Heart right ventricle (tissue), 16 donors: Measurements from ENCODE around the gene WDFY1. TPM values are rescaled to one million over a fixed set of nuclear protein-coding genes. Genes with fewer than 3 reads are reported as not detected.

ENCODE experiments used
- ATAC-seq, 8 donors: fragments of 200-7000 bp; cut with Tn5 transposase; one replicate each; pipeline ENCODE4 v1.9.1; 2020; ENCODE audit warnings: mild to moderate bottlenecking in 8 of 8, moderate library complexity in 8 of 8, moderate number of reproducible peaks in 1 of 8
- DNase-seq, 2 donors: peaks; one replicate each; pipeline ENCODE4 v3.0.0-alpha.2; 2020
- H3K27ac ChIP-seq, 10 donors: fragments of 200-600 bp; sonication (generic) in 2 of 10; one replicate each; pipeline versions ENCODE4 v1.5.0 to v1.8.0; 2020 to 2022; ENCODE audit warnings: mild to moderate bottlenecking in 3 of 10
- H3K27me3 ChIP-seq, 7 donors: fragments of 200-600 bp; one replicate each; pipeline ENCODE4 v1.8.0; 2021 to 2022; ENCODE audit warnings: mild to moderate bottlenecking in 2 of 7
- H3K36me3 ChIP-seq, 9 donors: fragments of 200-600 bp; sonication (generic) in 1 of 9; one replicate each; pipeline versions ENCODE4 v1.5.0 to v1.8.0; 2020 to 2022; ENCODE audit warnings: mild to moderate bottlenecking in 2 of 9
- H3K4me1 ChIP-seq, 9 donors: fragments of 200-600 bp; sonication (generic) in 1 of 9; one replicate each; pipeline versions ENCODE4 v1.5.0 to v1.8.0; 2020 to 2022; ENCODE audit warnings: mild to moderate bottlenecking in 4 of 9
- H3K4me3 ChIP-seq, 10 donors: fragments of 200-600 bp; sonication (generic) in 2 of 10; one replicate each; pipeline versions ENCODE4 v1.5.0 to v1.8.0; 2020 to 2022; ENCODE audit warnings: mild to moderate bottlenecking in 7 of 10, moderate library complexity in 2 of 10
- H3K9me3 ChIP-seq, 11 donors: fragments of 200-600 bp in 10 of 11; sonication (generic) in 2 of 11; one replicate each; pipeline versions ENCODE4 v1.5.0 to v1.8.0; 2013 to 2022; ENCODE audit warnings: mild to moderate bottlenecking in 2 of 11, control low read depth in 1 of 11, moderate library complexity in 1 of 11
- WGBS, 2 donors: extraction: QIAGEN DNeasy Blood & Tissue Kit; methylation state at CpG; one replicate each; pipeline ENCODE4 v1.1.7; 2013; ENCODE audit warnings: inconsistent platforms in 1 of 2; 5-methylcytosine and 5-hydroxymethylcytosine counted together
- intact Hi-C, 10 donors: fragments of 100-400 bp; cut with DNase I; formaldehyde crosslinking; loops; one replicate each; pipeline versions ENCODE4 v1.11.1 to v1.14.2; 2022
- polyA plus RNA-seq, 2 donors: library from polyadenylated mRNA; stranded (reverse); fragments of 200-250 nt; gene quantifications; one replicate each; pipeline ENCODE4 v1.2.3, GENCODE V29; 2013
- total RNA-seq, 10 donors: library from RNA; stranded (reverse); fragmentation: NEBNext Ultra II Directional in 3 of 10; extraction: Animal tissue kit (Norgen Biotek cat#: 25700) in 3 of 10; gene quantifications; one replicate each; pipeline versions ENCODE4 v1.2.1 to v1.2.4, GENCODE V29; 2021 to 2023
- TF ChIP-seq, protein P1 (sequence below), 9 donors: fragments of 200-600 bp; sonication (generic) in 2 of 9; IDR thresholded peaks; one replicate each; pipeline versions ENCODE4 v1.5.0 to v1.8.0; 2021 to 2022; ENCODE audit warnings: antibody characterized with exemption in 9 of 9, mild to moderate bottlenecking in 5 of 9, moderate library complexity in 1 of 9
- donor health status: Arrhythmogenic right ventricular cardiomyopathy.
- donor health status: ischemic (EF 13 %, LVEDD 7.1; RV severe dilation, severe dysfunction).
- donor health status: healthy with polysubstance abuse.
- donor health status: DM: no; HTN: yes; CAD: no.
- donor health status: DM: no; HTN: no; CAD: no.
- donor health status: ischemic (EF 25% LVEDD 6.9; RV normal size, moderate dysfunction).
- donor health status: ischemic (EF 25% LVEDD 5.7; RV mildly dilated, moderate dysfunction).
- donor health status: healthy.
- donor health status: DM: yes; HTN: yes; CAD: no.
- donor health status: Ischemic cardiomyopathy.
- donor health status: ischemic (EF 35%, LVEDD 5.7; RV mildly dilated, moderate dysfunction).
- donor health status: nonischemic (EF 11% LVEDD 7.7; RV severe dilation, severe dysfunction).
- donor health status: DM: yes; HTN: yes; CAD: no.
- donor health status: PGD.
- donor health status: ischemic (EF 29% LVEDD 5.4; RV normal size, mild dysfunction).
- donor health status: nonischemic (EF 23%, LVEDD 6.1; RV moderate dilation, normal function).

The WDFY1 gene
- total and polyA plus RNA-seq, 12 donors, result 8.1 to 25.9 (median 14.3) TPM

DNA sequence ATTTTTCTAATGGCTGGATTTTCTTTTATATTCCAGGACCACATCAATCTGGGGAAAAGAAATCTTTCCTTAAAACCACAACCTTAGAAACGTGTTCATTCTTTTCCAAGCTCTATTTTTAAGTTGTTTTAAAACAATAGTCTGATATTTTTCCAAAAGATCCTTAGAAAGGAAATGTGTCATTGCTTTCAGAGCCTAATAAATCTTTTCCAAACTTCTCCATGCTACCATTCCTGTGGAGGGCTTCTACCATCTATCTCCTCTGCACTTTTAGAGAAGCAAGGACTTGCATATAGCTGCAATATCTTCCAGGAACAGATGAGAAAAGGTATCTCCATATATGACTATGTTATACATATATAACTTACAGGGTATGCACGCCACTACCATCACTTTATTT, 21.2 kb downstream of the WDFY1 start:
- 73 to 75% methylated on average over 2 of the region's 2 CpGs for WGBS, 2 donors
- Histone ChIP-seq H3K4me1 (peaks cover 0 to 58% (median 11%) of the 10 kb centered on the region in 9 donors), H3K9me3 (peaks cover 0 to 18% (median 4%) of the 10 kb centered on the region in 11 donors), H3K27me3 (no peaks in the 10 kb centered on the region), H3K27ac (peak overlapping the region in 2 of 10 donors; percentile 1 to 57), H3K36me3 (peaks cover 0 to 2% (median 0%) of the 10 kb centered on the region in 9 donors), H3K4me3 (no peak overlapping the region)
- intact Hi-C loops, result no loop called here
- TF ChIP-seq, protein P1, sequence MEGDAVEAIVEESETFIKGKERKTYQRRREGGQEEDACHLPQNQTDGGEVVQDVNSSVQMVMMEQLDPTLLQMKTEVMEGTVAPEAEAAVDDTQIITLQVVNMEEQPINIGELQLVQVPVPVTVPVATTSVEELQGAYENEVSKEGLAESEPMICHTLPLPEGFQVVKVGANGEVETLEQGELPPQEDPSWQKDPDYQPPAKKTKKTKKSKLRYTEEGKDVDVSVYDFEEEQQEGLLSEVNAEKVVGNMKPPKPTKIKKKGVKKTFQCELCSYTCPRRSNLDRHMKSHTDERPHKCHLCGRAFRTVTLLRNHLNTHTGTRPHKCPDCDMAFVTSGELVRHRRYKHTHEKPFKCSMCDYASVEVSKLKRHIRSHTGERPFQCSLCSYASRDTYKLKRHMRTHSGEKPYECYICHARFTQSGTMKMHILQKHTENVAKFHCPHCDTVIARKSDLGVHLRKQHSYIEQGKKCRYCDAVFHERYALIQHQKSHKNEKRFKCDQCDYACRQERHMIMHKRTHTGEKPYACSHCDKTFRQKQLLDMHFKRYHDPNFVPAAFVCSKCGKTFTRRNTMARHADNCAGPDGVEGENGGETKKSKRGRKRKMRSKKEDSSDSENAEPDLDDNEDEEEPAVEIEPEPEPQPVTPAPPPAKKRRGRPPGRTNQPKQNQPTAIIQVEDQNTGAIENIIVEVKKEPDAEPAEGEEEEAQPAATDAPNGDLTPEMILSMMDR (IDR thresholded peaks at IDR 0.05), result no peak
- ATAC-seq, result peak in 1 of 8 donors; percentile 23
- DNase-seq, result no peak

GRCh38 chr2:223922308-223922707, 22.8 kb downstream of the WDFY1 start:
- Histone ChIP-seq H3K4me3 (no peak overlapping the region), H3K27me3 (no peaks in the 10 kb centered on the region), H3K27ac (no peak overlapping the region), H3K4me1 (peaks cover 0 to 72% (median 15%) of the 10 kb centered on the region in 9 donors), H3K36me3 (peaks cover 0 to 8% (median 3%) of the 10 kb centered on the region in 9 donors), H3K9me3 (peaks cover 0 to 13% (median 4%) of the 10 kb centered on the region in 11 donors)
- intact Hi-C loops, result no loop called here
- 84 to 93% methylated on average over 3 of the region's 3 CpGs for WGBS, 2 donors
- ATAC-seq, result no peak
- DNase-seq, result no peak
- TF ChIP-seq, protein P1 (IDR thresholded peaks at IDR 0.05), result no peak

GRCh38 chr2:223921204-223921603, 23.9 kb downstream of the WDFY1 start:
- no peak overlapping the region for H3K4me3 ChIP-seq
- TF ChIP-seq, protein P1 (IDR thresholded peaks at IDR 0.05), result no peak
- peaks cover 0 to 75% (median 15%) of the 10 kb centered on the region in 9 donors for H3K4me1 ChIP-seq
- peaks cover 0 to 2% (median 0%) of the 10 kb centered on the region in 11 donors for H3K9me3 ChIP-seq
- H3K27me3 ChIP-seq, result no peaks in the 10 kb centered on the region
- no peak for ATAC-seq
- intact Hi-C loops, result no loop called here
- H3K36me3 ChIP-seq, result peaks cover 0 to 19% (median 6%) of the 10 kb centered on the region in 9 donors
- no peak overlapping the region for H3K27ac ChIP-seq
- DNase-seq, result no peak

DNA sequence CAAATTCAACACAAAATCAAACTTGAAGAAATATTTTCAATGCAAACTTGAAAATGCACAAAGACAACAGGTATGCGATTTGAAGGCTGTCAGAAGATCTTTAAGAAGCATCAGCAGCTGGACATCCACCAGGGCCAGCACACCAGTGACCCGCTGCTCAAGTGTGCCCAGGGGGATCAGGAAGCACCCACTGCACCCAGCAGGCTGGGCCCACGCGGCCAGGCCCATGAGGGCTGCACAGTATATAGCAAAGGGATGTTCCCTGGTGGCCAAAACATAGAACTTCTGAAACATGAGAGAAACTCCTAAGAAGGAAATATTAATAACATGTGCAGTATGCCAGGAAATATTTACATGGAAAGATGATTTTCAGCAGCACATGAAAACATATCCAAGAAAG, 25.0 kb downstream of the WDFY1 start:
- peaks cover 0 to 30% (median 12%) of the 10 kb centered on the region in 9 donors for H3K36me3 ChIP-seq
- no peak overlapping the region for H3K27ac ChIP-seq
- H3K9me3 ChIP-seq, result no peaks in the 10 kb centered on the region
- H3K4me3 ChIP-seq, result no peak overlapping the region
- DNase-seq (no peak), ATAC-seq (no peak)
- no peaks in the 10 kb centered on the region for H3K27me3 ChIP-seq
- H3K4me1 ChIP-seq, result peaks cover 0 to 81% (median 15%) of the 10 kb centered on the region in 9 donors
- 97 to 98% methylated on average over 4 of the region's 4 CpGs for WGBS, 2 donors
- TF ChIP-seq, protein P1 (IDR thresholded peaks at IDR 0.05), result no peak
- intact Hi-C loops, result no loop called here
